CD4-positive, alpha-beta T cell treated with Interleukin-10 for 1 hour (primary cell): ENCODE results near the gene FAM114A1.
A peak's percentile ranks its signal among the peaks of the same experiment; 100 is the strongest.
"Not testable (repeated sequence)": the region's sequence is repeated elsewhere in the genome, so short reads cannot be mapped to it uniquely, and the experiment has no call there.

ENCODE experiments used
- DNase-seq: peaks from one replicate; pipeline ENCODE4 v3.0.0-alpha.2; 2020

FAM114A1 gene

GRCh38 chr4:38940476-38940875 lies 72.9 kb downstream of the FAM114A1 start:
- DNase-seq, result no peak

GRCh38 chr4:38941906-38942305 lies 74.3 kb downstream of the FAM114A1 start:
- DNase-seq, result not testable (repeated sequence)

- DNase-seq, result no peak
Observed at GRCh38 chr4:38943343-38943742, 75.7 kb downstream of the FAM114A1 start.

- DNase-seq, result no peak
Observed at GRCh38 chr4:38944440-38944839, 76.8 kb downstream of the FAM114A1 start.

- DNase-seq, result no peak
Observed at GRCh38 chr4:38946919-38947318, 79.3 kb downstream of the FAM114A1 start.

- DNase-seq, result no peak
Observed at GRCh38 chr4:38948551-38948950, 80.9 kb downstream of the FAM114A1 start.

- peak; percentile 65 for DNase-seq
Observed at GRCh38 chr4:38949411-38950051, 81.9 kb downstream of the FAM114A1 start.

- no peak for DNase-seq
Observed at GRCh38 chr4:38950159-38950558, 82.6 kb downstream of the FAM114A1 start.

- DNase-seq, result no peak
Observed at GRCh38 chr4:38950734-38951133, 83.1 kb downstream of the FAM114A1 start.

GRCh38 chr4:38951598-38951997 lies 84.0 kb downstream of the FAM114A1 start:
- no peak for DNase-seq

- DNase-seq, result no peak
Observed at GRCh38 chr4:38952017-38952416, 84.4 kb downstream of the FAM114A1 start.

- DNase-seq, result no peak
Observed at GRCh38 chr4:38954727-38955126, 87.1 kb downstream of the FAM114A1 start.

- no peak for DNase-seq
Observed at GRCh38 chr4:38955957-38956356, 88.4 kb downstream of the FAM114A1 start.

GRCh38 chr4:38957261-38957815 lies 89.7 kb downstream of the FAM114A1 start:
- no peak for DNase-seq

GRCh38 chr4:38957893-38958292 lies 90.3 kb downstream of the FAM114A1 start:
- no peak for DNase-seq

GRCh38 chr4:38958453-38959190 lies 91.0 kb downstream of the FAM114A1 start:
- DNase-seq, result no peak

GRCh38 chr4:38959248-38959647 lies 91.6 kb downstream of the FAM114A1 start:
- DNase-seq, result not testable (repeated sequence)

GRCh38 chr4:38964942-38965775 lies 97.6 kb downstream of the FAM114A1 start:
- DNase-seq, result no peak

- no peak for DNase-seq
Observed at GRCh38 chr4:38965866-38966265, 98.3 kb downstream of the FAM114A1 start.

GRCh38 chr4:38967260-38968095 lies 99.9 kb downstream of the FAM114A1 start:
- no peak for DNase-seq

- no peak for DNase-seq
Observed at GRCh38 chr4:38968668-38969067, 101.1 kb downstream of the FAM114A1 start.

- no peak for DNase-seq
Observed at GRCh38 chr4:38976308-38976707, 108.7 kb downstream of the FAM114A1 start.
